Astrocyte (in vitro differentiated cells and primary cell): Measurements from ENCODE around the gene FBLIM1.

Experiments used
- CTCF ChIP-seq: IDR thresholded peaks from 2 replicates; pipeline ENCODE4 v1.5.1; 2011; ENCODE audit warnings: low read depth, mild to moderate bottlenecking, inconsistent platforms, low read length, moderate library complexity; ENCODE audit not compliant: insufficient read depth
- EZH2 ChIP-seq: IDR thresholded peaks from 2 replicates; pipeline ENCODE4 v1.6.1; 2012; ENCODE audit warnings: mild to moderate bottlenecking, low read length, inconsistent platforms; ENCODE audit not compliant: insufficient read depth

GRCh38 chr1:15820478-15820877 lies 61.9 kb downstream of the FBLIM1 start:
- TF ChIP-seq CTCF (no peak), EZH2 (no peak)
